Measurements from ENCODE around the gene PLEKHB2. TPM values are rescaled to one million over a fixed set of nuclear protein-coding genes. Genes with fewer than 3 reads are reported as not detected.

The PLEKHB2 gene
- total RNA-seq, 2 experiments from 2014 or later: 23.4 to 38.3 TPM

DNA sequence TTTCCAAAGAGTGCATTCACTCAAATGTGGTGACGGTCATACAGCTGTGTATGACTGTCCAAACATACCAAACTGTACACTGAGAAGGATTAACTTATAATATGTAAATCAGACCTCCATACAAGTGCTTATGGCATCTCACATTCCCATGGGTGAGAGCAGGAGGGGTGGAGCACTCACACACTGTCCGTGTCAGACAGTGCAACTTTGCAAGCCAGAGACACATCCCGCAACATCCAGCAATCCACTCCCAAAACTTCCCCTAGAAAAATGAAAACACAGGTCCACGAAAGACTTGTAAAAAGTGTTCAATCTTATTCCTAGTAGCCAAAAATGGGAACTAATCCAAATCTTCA lies 48.2 kb upstream of the PLEKHB2 start:
- peaks cover 93% of the 10 kb centered on the region for H3K36me3 ChIP-seq (ENCODE audit: insufficient read depth, low read length)
- peaks cover 52% of the 10 kb centered on the region for H3K79me2 ChIP-seq (ENCODE audit: insufficient read depth, low read depth, low read length)
- no peak for TF ChIP-seq EZH2phosphoT487 (IDR thresholded peaks at IDR 0.05; ENCODE audit: borderline replicate concordance, low read depth, low read length)
- TF ChIP-seq, protein P1, sequence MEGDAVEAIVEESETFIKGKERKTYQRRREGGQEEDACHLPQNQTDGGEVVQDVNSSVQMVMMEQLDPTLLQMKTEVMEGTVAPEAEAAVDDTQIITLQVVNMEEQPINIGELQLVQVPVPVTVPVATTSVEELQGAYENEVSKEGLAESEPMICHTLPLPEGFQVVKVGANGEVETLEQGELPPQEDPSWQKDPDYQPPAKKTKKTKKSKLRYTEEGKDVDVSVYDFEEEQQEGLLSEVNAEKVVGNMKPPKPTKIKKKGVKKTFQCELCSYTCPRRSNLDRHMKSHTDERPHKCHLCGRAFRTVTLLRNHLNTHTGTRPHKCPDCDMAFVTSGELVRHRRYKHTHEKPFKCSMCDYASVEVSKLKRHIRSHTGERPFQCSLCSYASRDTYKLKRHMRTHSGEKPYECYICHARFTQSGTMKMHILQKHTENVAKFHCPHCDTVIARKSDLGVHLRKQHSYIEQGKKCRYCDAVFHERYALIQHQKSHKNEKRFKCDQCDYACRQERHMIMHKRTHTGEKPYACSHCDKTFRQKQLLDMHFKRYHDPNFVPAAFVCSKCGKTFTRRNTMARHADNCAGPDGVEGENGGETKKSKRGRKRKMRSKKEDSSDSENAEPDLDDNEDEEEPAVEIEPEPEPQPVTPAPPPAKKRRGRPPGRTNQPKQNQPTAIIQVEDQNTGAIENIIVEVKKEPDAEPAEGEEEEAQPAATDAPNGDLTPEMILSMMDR (conservative IDR thresholded peaks at IDR 0.05; ENCODE audit: low read length): no peak
- no peaks in the 10 kb centered on the region for H3K9me2 ChIP-seq (ENCODE audit: insufficient read depth, low read length)
- CTCF ChIA-PET (ENCODE audit: unreplicated experiment): no interaction called here
- H3K27ac ChIP-seq (ENCODE audit: low read depth, low read length, poor library complexity, severe bottlenecking): no peak overlapping the region
- no peaks in the 10 kb centered on the region for H3K9me3 ChIP-seq (ENCODE audit: low read length)
- no peaks in the 10 kb centered on the region for H3K4me1 ChIP-seq (ENCODE audit: insufficient read depth, low read length, poor library complexity, severe bottlenecking)
- POLR2A ChIA-PET: no interaction called here
- H2AFZ ChIP-seq (ENCODE audit: low read length): no peak overlapping the region
- no peak for DNase-seq (ENCODE audit: low spot score)
- H3K4me2 ChIP-seq (ENCODE audit: low read length): no peak overlapping the region
- no TSS peak for BruUV-seq (replicated peaks)
- intact Hi-C loops (cut with micrococcal nuclease; ENCODE audit: unreplicated experiment): no loop called here
- H3K4me3 ChIP-seq (ENCODE audit: low read depth, low read length, poor library complexity, severe bottlenecking): no peak overlapping the region
- H4K20me1 ChIP-seq (ENCODE audit: insufficient read depth, low read length): peaks cover 8% of the 10 kb centered on the region

DNA sequence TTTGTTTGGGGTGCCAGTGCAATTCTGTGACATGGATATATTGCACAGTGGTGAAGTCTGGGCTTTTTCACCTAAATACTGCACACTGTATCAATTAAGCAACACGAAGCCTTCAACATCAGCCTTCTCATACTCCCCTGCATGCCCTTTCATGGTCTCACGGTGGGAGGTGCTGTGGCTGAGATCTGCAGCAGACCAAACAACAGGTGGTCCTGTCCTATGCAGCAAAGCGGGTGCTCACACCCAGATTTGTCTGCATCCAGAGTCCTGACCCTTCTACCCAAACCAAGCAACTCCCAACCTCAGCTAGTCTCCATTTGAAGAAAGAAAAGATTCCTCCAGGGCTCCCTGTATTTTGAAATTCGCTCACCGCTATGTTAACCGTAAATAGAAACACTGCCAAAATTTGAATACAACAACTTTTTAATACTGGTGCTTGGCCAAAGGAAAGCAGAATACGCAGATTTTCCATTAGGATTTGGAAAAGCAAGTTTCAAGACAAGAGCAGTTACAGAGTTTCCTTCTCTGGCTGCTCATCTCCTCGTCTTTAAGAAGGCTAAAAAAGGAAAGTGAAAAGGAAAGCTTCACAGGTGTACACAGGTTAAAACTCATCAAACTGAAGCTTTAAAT lies 46.8 kb upstream of the PLEKHB2 start:
- H4K20me1 ChIP-seq (ENCODE audit: insufficient read depth, low read length): peaks cover 8% of the 10 kb centered on the region

DNA sequence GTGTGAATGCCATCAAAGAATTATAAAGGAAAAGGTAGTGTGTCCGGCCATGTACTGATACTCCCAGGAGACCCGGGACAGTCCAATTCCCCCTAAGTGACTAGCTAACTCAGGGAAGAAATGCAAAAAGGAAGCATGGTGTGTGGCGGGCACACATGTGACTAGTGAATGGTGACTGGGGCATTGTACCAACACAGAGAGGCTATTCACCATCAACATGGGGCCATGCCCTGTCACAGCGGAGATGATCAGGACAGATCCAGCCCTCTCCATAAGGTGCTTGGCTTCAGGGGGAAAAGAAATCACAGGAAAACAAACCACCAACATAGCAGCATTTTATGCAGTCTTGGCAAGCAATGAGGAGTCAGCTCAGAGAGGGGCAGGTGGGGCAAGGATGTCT lies 46.2 kb upstream of the PLEKHB2 start:
- ChIA-PET CTCF (ENCODE audit: unreplicated experiment) (no interaction called here), POLR2A (no interaction called here)
- Histone ChIP-seq H3K9me3 (ENCODE audit: low read length) (no peaks in the 10 kb centered on the region), H2AFZ (ENCODE audit: low read length) (no peak overlapping the region), H3K4me1 (ENCODE audit: insufficient read depth, low read length, poor library complexity, severe bottlenecking) (no peaks in the 10 kb centered on the region), H3K36me3 (ENCODE audit: insufficient read depth, low read length) (peaks cover 92% of the 10 kb centered on the region), H4K20me1 (ENCODE audit: insufficient read depth, low read length) (peaks cover 8% of the 10 kb centered on the region), H3K9me2 (ENCODE audit: insufficient read depth, low read length) (no peaks in the 10 kb centered on the region), H3K27ac (ENCODE audit: low read depth, low read length, poor library complexity, severe bottlenecking) (no peak overlapping the region), H3K4me3 (ENCODE audit: low read depth, low read length, poor library complexity, severe bottlenecking) (no peak overlapping the region), H3K79me2 (ENCODE audit: insufficient read depth, low read depth, low read length) (peaks cover 66% of the 10 kb centered on the region), H3K4me2 (ENCODE audit: low read length) (no peak overlapping the region)
- intact Hi-C loops (cut with micrococcal nuclease; ENCODE audit: unreplicated experiment): no loop called here
- no peak for TF ChIP-seq EZH2phosphoT487 (IDR thresholded peaks at IDR 0.05; ENCODE audit: borderline replicate concordance, low read depth, low read length)
- TF ChIP-seq, protein P1 (conservative IDR thresholded peaks at IDR 0.05; ENCODE audit: low read length): no peak
- no peak for DNase-seq (ENCODE audit: low spot score)
- BruUV-seq (replicated peaks): no TSS peak

More for the DNA sequence above, 46.8 kb upstream of the PLEKHB2 start:
- POLR2A ChIA-PET: no interaction called here
- no peak overlapping the region for H3K4me3 ChIP-seq (ENCODE audit: low read depth, low read length, poor library complexity, severe bottlenecking)
- CTCF ChIA-PET (ENCODE audit: unreplicated experiment): no interaction called here
- H3K9me3 ChIP-seq (ENCODE audit: low read length): no peaks in the 10 kb centered on the region
- no peak overlapping the region for H3K4me2 ChIP-seq (ENCODE audit: low read length)
- DNase-seq (ENCODE audit: low spot score): no peak
- H3K36me3 ChIP-seq (ENCODE audit: insufficient read depth, low read length): peaks cover 93% of the 10 kb centered on the region
- intact Hi-C loops (cut with micrococcal nuclease; ENCODE audit: unreplicated experiment): no loop called here
- no peak overlapping the region for H2AFZ ChIP-seq (ENCODE audit: low read length)
- no peaks in the 10 kb centered on the region for H3K9me2 ChIP-seq (ENCODE audit: insufficient read depth, low read length)
- TF ChIP-seq, protein P1 (conservative IDR thresholded peaks at IDR 0.05; ENCODE audit: low read length): no peak
- TF ChIP-seq EZH2phosphoT487 (IDR thresholded peaks at IDR 0.05; ENCODE audit: borderline replicate concordance, low read depth, low read length): no peak
- no peak overlapping the region for H3K27ac ChIP-seq (ENCODE audit: low read depth, low read length, poor library complexity, severe bottlenecking)
- H3K4me1 ChIP-seq (ENCODE audit: insufficient read depth, low read length, poor library complexity, severe bottlenecking): no peaks in the 10 kb centered on the region
- H3K79me2 ChIP-seq (ENCODE audit: insufficient read depth, low read depth, low read length): peaks cover 62% of the 10 kb centered on the region
- BruUV-seq (replicated peaks): no TSS peak

Data from OCI-LY7 (cell line).